Inflammatory macrophage treated with lipopolysaccharide for 1 hour (primary cell): Measurements from ENCODE around the gene NTN1.

Experiments
- DNase-seq, 2 donors: peaks; one replicate each; pipeline ENCODE4 v3.0.0-alpha.2; 2020 to 2022

NTN1 gene

GRCh38 chr17:9006175-9006767, 15.0 kb upstream of the NTN1 start:
- DNase-seq, result no peak

DNA sequence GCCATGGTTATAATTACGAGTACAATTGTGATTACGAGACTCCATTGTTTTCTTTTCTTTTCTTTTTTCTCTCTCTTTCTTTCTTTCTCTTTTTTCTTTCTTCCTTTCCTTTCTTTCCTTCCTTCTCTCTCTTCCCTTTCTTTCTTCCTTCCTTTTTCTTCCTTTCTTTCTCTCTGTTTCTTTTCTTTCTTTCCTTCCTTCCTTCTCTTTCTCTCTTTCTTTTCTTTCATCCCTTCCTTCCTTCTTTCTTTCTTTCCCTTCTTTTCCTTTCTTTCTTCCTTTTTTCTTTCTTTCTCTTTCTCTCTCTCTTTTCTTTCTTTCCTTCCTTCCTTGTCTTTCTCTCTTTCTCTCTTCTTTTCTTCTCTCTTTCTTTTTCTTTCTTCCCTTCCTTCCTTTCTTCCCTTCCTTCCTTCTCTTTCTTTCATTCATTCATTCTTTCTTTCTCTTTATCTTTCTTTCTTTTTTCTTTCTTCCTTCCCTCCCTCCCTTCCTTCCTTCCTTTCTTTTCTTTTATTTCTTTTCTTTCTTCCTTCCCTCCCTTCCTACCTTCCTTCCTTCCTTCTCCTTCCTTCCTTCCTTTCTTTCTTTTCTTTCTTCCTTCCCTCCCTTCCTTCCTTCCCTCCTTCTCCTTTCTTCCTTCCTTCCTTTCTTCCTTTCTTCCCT, 14.1 kb upstream of the NTN1 start:
- DNase-seq, result no peak

DNA sequence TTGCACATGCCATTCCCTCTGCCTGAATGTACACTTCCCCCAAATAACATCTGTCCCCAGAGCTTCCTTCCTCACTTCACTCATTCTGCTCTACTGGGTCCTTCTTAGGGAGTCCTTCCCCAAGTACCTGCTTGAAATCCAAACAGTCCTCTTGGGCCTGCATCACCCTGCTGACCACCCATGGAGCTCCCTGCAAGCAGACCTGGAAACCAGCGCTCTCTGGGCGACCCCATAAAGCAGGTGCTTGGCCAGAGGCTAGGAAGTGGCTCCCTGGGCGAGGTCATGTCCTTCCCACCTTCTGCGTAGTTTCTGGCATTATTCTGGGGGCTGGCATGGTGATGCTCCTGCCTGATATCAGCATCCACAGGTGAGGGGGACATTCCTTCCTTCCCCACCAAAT, 12.2 kb upstream of the NTN1 start:
- no peak for DNase-seq

GRCh38 chr17:9009737-9010136, 11.6 kb upstream of the NTN1 start:
- peak; percentile 80 for DNase-seq

- no peak for DNase-seq
Measured at GRCh38 chr17:9011001-9011400, 10.3 kb upstream of the NTN1 start.

- peak in 1 of 2 donors; percentile 39 for DNase-seq
Measured at GRCh38 chr17:9016941-9017552, 4.3 kb upstream of the NTN1 start.

DNA sequence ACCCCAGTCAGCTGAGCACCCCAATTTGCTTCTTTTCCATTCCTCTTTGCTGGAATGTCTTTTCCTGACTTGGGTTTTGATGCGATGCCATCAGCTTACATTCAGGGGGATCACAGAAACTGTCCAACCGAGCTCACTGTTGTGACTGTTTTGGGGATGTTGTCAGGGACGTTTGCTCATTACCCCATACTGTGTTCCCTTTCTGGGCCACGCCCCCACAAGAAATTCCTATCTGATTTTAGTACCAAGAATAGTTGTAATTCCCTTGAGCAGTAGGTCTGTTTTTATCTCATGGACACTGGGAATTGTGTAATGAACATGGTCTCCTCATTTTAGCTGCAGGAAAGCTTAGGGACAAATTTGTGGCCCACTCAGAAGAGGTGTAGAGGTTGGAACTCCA, 2.6 kb upstream of the NTN1 start:
- DNase-seq, result peak; percentile 60 to 73

DNA sequence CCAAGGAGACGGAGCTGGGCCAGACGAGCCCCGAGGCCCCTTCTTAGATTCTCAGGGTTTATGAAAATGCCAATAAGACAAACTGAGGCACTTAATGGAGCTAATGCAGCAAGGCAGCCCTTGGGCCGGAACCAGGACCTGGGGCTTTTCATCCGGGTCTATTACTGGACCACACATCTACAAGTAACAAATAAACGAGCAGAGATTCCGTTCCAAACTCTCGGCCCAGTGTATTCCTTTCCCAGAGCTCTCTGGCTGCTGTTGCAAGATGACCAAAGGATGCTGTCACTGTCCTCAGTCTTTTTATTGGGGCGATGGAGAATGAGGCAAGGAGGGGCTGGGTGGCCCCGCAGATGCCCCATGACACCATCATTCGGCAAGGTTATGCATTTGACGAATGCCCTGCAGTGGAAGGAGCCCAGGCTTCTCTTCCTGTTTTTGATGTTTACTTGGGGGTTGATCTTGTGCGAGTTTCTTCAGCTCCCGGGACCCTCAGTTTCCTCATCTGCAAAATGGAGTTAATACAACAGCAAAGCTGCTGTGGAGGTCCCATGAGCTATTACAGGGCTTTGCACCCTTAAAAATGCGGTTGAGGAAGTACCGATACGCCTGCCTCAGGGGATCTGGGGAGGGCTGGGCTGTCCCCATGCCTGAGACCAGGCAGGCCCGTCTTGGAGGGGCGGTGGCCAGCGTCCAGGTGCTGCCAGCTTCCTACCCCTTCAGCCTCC, 1.1 kb upstream of the NTN1 start:
- DNase-seq, result no peak

GRCh38 chr17:9020824-9021157, 519 bp upstream of the NTN1 start:
- DNase-seq, result no peak

DNA sequence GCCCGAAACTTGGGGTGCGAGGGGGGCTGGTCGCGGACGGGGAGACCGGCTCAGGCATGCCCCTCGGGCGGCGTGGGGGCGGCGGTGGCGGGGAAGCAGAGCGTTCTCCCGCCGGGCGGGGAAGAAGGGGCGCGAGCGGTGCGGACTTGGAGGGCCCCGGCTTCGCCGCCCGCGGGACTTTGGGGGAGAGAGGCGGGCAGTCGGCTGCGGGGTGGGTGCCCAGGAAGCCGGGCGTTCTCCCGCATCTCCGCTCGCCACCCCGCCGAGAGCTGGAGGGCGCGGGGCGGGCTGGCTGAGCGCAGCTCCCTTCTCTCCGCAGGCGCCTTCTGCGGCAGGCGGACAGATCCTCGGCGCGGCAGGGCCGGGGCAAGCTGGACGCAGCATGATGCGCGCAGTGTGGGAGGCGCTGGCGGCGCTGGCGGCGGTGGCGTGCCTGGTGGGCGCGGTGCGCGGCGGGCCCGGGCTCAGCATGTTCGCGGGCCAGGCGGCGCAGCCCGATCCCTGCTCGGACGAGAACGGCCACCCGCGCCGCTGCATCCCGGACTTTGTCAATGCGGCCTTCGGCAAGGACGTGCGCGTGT, 772 bp downstream of the NTN1 start:
- DNase-seq, result no peak

- DNase-seq, result no peak
Measured at GRCh38 chr17:9022573-9023391, 1.5 kb downstream of the NTN1 start.

DNA sequence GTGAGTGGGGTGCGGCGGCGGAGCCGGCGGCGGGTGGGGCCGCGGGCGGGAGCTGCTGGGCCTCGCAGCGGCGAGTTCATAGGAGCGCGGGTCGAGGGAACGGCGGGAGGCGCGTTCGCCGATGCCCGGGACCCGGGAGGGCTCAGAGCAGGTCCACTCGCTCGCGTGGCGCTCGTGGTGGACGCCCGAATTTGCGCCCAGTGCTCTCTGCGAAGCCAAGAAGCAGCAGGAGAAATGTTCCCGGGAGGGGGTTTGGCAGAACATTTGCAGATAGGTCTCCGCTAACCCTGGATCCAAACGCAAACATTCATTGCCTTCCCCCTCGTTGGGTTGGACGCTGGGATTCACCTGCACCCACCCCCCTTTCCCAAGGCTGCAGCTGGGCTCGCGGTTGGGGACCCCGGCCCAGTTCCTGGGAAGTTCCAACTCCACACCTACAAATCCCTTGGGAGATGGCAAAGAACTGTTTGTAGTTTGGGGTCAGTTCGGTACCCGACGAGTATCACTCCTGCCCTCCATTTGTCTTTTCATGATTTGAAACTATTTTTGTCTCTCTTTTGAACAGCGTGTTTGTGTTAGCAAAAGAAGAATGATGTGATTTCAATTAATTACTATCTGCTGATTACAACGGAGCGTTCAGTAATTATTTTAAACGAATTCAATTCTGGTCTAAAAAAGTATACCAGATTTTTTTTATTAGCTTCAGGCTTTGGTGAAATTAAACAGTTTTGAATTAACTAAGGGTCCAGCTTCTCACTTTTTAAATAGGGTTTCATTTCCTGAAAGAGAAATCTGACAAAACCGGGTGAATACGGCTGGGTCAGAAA, 2.3 kb downstream of the NTN1 start:
- DNase-seq, result no peak

DNA sequence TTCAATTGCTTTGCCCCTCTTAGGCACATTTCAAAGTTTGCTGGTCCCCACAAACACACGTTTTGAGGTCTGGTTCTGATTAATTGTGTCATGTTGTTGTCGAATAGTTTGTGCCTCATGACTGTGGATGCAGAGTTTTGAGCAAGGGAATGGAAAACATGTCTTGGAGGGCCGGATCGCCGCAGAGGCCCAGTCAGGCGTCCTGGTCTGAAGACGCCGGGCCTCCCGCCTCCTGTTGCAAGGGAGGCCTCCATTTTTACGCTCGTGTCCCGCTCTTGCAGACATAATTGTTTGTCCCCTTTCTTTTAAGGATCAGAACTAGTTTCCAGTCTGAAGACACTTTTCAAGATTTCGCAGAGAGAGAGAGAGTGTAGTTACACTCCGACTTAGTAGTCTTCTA, 3.2 kb downstream of the NTN1 start:
- DNase-seq, result no peak

- DNase-seq, result no peak
Measured at GRCh38 chr17:9026741-9027140, 5.4 kb downstream of the NTN1 start.

- DNase-seq, result no peak
Measured at GRCh38 chr17:9028202-9028987, 7.1 kb downstream of the NTN1 start.

GRCh38 chr17:9028988-9029570, 7.8 kb downstream of the NTN1 start:
- no peak for DNase-seq

GRCh38 chr17:9032151-9032550, 10.8 kb downstream of the NTN1 start:
- no peak for DNase-seq

DNA sequence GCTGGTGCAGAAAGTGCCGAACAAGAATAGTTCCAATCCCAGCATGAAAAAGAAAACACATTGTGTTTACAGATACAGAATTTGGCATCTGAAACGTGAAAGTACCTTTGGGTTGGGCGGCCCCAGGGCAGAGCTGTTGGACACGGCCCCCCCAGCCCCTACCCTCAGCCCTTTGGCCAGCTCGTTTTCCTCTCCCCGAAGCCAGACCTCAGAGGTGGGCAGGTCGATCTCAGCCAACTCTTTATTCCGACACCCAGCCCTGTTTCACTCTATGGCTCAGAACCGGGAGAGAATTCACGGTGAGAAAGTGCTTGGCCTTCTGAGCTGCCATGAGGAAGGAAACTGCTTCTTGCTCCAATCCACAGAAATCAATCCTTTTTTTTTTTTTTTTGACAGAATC, 11.3 kb downstream of the NTN1 start:
- DNase-seq, result no peak

GRCh38 chr17:9035249-9035648, 13.9 kb downstream of the NTN1 start:
- DNase-seq, result no peak

GRCh38 chr17:9036336-9036735, 15.0 kb downstream of the NTN1 start:
- no peak for DNase-seq

DNA sequence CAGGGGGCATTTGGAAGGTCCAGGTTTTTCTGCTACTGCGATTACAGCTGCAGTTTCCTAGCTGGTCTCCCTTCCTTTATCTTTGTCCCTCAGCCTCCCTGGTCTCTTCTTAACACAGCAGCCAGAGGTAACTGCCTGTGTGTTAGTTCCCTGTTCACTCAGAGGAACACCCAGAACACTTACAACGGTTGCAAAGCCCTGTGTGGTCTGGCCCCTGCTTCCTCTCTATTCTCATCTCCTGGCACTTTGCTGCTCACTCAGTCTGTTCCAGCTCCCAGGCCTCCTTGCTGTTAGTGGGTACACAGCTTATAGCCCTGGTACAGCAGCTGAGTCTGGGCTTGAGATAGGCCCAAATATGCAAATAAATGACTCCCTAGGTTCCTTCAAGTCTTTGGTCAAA, 16.4 kb downstream of the NTN1 start:
- no peak for DNase-seq
